Left renal cortex interstitium (tissue), 4 donors: Measurements from ENCODE around the gene NDUFS6. TPM values are rescaled to one million over a fixed set of nuclear protein-coding genes. Genes with fewer than 3 reads are reported as not detected.
"Not testable (repeated sequence)": the region's sequence is repeated elsewhere in the genome, so short reads cannot be mapped to it uniquely, and the experiment has no call there.

Experiments used
- DNase-seq, 4 donors: peaks; one replicate each; pipeline ENCODE4 v3.0.0-alpha.2; 2013; ENCODE audit warnings: low read depth in 4 of 4, low spot score in 2 of 4, missing footprints in 1 of 4
- polyA plus RNA-seq, 4 donors: library from polyadenylated mRNA; unstranded; fragments of 120-200 nt; gene quantifications; one replicate each; pipeline ENCODE4 v1.2.1, GENCODE V29; 2013; ENCODE audit not compliant: insufficient read length in 4 of 4

Gene NDUFS6
- polyA plus RNA-seq, 4 donors, result 54.8 to 85.1 (median 65.3) TPM

DNA sequence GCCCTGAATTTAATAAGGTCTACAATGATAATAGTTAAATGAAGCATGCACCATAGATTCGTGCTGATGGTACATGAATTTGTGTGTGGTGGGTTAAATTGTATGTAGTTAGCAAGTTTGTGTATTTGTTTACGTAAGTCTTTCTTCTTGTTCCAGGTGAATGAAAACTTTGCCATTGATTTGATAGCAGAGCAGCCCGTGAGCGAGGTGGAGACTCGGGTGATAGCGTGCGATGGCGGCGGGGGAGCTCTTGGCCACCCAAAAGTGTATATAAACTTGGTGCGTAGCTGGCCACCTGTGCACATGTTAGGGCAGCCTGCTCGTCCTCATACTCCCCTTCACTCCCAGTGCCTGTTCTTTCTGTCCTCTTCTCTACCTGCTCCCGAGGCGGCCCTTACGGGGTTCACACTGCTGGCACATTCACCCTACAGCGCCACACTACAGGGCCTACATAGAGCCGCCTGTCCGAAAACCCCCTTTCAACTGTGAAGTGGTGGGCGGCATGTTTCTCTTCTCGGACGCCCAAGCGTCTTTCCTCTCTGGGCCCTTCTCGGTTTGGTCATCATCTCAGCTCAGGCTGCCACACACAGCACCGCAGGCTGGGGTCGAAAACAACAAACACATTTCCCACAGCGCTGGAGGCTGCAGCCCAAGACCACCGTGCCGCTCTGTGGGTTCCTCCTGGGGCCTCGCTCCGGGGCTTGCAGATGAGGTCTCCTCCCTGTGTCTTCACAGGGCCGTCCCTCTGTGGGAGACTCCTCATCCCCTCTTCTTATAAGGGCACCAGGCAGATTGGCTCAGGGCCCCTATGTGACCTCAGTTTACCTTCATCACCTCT, 13.2 kb downstream of the NDUFS6 start:
- DNase-seq, result no peak

- no peak for DNase-seq
These were observed 14.0 kb downstream of the NDUFS6 start for GRCh38 chr5:1815071-1815786.

- no peak for DNase-seq
These were observed 14.7 kb downstream of the NDUFS6 start for GRCh38 chr5:1815881-1816292.

- DNase-seq, result not testable (repeated sequence)
These were observed 15.4 kb downstream of the NDUFS6 start for GRCh38 chr5:1816495-1817089.

DNA sequence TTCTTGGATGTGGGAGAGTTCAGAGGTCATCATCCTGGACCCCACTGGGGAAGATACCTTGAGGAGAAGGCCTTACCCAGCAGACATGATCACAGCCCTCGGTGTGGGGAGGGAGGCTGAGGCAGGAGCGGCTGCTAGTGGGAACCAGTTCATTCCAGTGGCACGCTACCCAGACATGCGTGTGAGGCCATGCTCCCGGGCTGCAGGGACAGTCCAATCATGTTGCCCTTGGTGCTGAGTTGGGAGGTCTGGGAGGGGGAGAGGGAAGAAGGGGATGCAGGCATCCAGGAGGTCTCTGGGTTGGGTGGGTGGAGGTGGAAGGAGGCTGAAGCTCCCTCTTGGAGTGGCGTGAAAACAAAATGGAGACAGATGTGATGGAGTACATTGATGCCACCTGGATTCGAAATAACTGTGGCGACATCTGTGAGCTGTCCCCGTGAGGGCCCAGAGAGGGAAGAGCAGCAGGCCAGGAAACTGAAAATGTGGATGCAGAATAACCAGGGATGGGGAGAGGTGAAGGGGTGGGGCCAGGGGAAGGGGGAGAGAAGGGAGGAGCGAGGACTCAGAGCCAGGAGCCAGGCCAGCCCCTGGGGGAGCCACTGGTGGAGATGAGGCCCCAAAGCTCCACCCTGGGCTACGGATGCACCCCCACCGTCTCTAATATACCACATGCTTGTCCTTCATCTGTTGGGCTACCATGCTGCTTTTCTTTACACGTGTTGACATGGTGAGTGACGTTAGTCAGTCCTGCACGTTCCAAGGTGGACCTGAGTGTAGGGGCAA, 16.2 kb downstream of the NDUFS6 start:
- DNase-seq, result no peak

DNA sequence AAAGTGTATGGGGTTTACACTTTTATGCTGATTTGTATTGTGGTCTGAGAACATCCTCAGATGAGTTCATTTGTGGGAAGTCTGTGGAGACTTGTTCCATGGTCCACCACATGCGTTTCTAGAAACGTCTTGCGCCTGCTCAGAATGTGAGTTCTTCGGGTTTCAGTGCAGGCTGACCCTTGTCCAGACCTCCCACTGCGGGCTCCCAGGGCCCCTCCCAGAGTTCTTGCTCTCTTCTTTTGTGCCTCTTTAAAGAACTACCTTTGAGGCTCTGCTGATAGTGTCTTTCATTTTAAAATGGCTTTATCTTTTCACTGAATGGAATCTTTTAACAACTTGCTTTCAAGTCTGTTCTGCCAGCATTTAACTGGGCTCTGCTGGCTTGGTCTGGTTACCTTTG, 17.6 kb downstream of the NDUFS6 start:
- no peak for DNase-seq

DNA sequence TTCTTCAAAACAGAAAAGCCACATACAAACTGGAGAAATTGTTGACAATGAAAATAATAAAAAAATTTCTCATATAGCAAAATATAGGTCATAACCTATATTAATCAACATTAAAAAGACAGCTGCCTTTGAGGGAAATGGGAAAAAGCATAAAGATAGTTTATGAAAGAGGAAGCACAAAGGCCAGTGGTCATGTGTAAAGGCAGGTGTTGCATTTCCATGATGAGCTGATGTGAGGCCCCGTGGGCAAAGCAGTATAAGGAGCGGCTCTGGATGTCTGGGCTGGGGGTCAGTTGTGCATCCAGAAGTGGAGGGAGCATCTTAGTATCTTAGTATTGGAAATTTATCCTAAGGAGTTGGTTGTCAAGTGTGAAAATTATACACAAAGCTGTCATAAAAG, 18.3 kb downstream of the NDUFS6 start:
- no peak for DNase-seq

GRCh38 chr5:1820381-1820780, 19.2 kb downstream of the NDUFS6 start:
- DNase-seq, result no peak

DNA sequence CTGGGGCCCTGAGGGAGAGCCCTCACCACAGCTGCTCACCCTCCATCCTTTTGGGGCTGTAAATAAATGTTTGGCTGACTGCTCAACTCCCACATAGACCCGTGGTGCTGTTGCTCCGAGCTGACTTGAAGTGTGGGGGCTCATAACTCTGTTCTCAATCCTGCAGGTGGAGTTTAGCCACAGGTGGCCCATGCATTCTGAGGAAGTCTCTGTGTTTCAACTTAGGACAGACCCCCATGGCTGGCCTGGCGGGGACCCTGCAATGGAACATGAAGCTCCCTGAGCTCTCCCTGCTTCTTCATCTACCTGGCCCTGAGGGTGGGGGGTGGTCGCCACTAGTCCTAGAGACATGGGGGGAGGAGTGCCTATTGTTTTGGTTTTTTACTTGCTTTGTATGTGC, 19.7 kb downstream of the NDUFS6 start:
- DNase-seq, result no peak

- DNase-seq, result no peak
These were observed 20.7 kb downstream of the NDUFS6 start for GRCh38 chr5:1821862-1822261.

DNA sequence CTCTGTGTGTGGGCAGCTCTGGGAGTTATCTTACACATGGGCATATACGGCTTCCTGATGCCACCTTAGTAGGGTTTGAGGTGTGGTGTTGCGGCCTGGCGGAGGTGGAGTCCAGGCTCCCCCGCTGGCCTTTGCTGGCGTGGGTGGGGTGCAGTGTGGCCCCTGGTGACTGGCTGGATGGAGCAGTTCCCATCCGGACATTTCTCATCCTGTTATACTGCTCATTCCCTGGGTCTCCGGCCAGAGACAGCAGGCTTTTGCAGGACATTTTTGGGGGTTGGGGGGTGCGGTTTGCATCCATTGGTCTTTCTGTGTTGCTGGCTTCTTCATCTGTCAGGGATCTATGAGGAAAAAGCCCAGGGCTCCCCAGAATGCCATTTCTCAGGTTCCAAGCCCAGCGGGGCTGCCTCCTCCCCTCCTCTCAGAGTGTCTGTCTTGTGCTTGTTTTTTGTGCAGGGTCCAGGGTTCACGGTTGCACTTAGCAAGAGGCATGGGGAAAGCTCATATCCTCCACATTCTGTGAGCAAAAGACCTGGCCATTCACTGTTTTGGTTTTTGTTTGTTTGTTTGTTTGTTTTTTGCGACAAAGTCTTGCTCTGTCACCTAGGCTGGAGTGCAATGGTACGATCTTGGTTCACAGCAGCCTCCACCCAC, 22.3 kb downstream of the NDUFS6 start:
- no peak for DNase-seq

- no peak for DNase-seq
These were observed 23.1 kb downstream of the NDUFS6 start for GRCh38 chr5:1824109-1824821.

DNA sequence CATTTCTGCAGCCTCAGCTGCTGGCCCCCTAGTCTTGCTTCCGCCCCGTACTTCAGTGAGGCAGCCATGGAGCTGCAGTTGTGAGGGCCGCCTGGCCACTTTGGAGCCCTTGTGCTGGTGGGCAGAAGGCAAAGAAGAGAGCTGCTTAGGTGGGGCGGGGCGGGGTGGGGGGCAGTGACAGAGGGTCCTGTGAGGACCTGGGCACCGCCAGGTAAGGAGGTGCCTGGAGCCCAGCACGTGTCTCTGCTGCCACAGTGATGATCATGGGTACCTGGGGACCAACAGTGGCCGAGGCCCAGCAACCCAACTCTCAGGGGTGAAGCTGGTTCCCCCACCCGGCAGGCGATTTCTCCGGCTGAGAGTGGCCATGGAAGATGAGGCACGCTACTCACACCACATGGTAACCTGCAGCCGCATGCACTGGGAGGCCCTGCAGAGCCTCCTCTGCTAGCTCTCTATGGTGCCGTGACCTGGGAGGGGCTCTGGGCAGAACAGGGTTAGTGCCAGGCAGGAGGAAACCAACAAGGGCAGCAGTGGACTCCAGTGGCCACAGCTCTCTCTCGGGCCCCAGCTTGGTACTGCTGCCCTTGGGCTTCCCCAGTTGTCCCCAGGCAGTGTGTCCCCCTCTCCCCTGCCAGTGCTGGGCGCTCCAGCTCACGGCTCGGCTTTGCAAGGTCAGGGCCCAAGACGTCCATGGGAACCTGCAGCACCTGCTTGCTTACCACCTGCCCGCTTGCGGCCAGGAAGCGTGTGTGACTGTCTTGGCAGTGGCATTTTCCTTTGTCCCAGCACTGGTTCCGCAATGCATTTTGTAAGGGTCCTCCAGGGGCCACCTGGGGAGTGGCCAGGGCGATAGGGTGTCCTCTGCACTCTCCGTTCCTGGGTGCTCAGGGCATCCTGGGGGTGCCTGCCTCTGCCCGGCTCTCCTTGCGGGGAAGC, 24.0 kb downstream of the NDUFS6 start:
- DNase-seq, result no peak

DNA sequence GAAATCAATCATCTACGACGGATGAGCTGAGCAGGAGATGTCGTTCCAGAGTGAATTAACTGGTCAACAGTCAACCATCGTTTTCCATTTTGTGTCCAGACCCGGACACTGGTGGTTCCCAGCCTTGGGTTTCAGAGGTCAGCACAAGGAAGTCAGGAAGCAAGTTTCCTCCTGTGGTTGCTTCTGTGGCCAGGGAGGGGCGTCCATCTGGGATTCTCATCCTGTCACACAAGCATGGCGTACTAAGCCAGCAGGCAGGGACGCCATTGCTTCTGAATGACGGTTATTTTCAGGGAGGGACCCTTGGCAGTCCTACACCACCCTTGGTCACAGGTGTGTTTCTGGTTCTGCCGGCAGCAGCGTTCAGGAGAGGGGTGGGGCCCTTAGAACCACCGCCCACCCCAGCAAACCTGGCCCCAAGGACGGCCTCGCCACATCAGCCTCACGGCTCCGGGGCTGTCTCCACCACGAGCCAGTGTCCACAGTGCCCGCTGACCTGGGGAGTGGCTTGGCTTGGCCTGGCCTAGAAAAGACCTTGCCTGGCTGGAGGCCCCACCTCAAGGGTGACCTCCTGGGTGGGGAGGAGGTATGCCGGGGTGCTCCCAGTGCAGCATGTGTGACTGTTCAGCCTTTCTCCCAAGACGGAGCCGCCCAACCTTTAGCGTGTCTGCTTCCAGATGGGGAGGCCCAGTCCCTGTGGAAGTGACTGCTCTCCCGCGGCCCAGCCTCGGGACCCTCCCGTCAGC, 25.2 kb downstream of the NDUFS6 start:
- no peak for DNase-seq

DNA sequence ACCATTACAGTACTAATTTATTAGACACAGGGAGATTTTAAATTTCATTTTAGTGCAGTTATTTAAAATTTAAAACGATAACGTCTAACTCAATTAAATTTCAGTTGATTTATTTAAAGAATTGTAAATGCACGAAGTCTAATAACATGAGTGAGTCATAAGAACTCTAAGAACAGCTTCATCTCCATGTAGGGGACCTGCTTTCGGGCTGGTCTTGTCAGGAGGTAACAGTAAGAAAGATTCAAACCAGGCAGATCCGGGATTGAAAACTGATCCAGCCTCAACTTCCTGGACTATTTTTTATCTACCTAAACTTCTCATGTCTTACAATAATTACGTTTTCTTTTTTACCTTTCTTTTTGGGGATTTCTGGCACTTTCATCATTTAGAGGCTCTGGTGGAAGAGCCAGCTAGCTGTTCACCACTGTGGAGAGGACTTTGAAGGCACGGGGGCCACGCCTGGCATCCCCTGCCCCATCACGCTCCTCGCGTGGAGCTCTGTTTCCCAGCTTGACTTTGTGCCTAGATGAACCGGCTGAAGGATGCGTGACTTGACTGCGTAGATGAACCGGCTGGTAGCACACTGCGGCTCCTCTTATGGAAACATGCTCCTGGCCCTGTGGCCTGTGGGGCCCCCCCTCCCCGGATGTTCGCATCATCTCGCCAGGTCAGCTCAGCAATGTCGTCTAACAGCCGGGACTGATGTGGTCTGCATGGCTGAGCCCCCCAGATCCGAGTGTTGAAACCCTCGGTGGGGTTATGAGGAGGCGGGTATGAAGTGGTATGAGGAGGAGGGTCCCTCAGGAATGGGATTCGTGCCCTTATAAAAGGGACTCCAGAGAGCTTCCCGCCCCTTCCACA, 26.0 kb downstream of the NDUFS6 start:
- DNase-seq, result no peak

GRCh38 chr5:1827886-1828397, 26.7 kb downstream of the NDUFS6 start:
- DNase-seq, result no peak
